GM18858 (cell line): ENCODE results near the gene KRTAP1-1.
"Not testable (repeated sequence)": the region's sequence is repeated elsewhere in the genome, so short reads cannot be mapped to it uniquely, and the experiment has no call there.

ENCODE experiments used
- ATAC-seq: cut with Tn5 transposase; IDR thresholded peaks from one replicate; pipeline ENCODE4 v1.9.1; 2021; ENCODE audit not compliant: unreplicated experiment

Gene KRTAP1-1

GRCh38 chr17:41013181-41013580 lies 28.1 kb downstream of the KRTAP1-1 start:
- ATAC-seq = no peak

GRCh38 chr17:41012326-41013120 lies 28.7 kb downstream of the KRTAP1-1 start:
- no peak for ATAC-seq

- no peak for ATAC-seq
Measured at GRCh38 chr17:41010441-41010840, 30.8 kb downstream of the KRTAP1-1 start.

DNA sequence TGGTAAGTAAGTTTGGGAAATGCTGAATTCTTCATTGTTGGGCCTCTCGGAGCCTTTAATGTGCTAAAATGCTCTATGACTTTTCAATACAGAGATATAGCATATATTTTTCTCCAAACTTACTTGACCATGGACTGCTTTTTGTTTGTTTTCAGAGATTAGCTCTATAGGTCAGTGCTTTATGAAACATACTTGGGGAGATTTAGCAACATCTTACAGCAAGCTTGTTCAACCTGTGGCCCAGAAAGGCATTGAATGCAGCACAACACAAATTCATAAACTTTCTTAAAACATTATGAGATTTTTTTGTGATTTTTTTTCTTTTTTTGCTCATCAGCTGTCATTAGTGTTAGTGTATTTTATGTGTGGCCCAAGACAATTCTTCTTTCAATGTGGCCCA lies 31.3 kb downstream of the KRTAP1-1 start:
- no peak for ATAC-seq

- ATAC-seq = no peak
Measured at GRCh38 chr17:41009301-41009760, 31.9 kb downstream of the KRTAP1-1 start.

DNA sequence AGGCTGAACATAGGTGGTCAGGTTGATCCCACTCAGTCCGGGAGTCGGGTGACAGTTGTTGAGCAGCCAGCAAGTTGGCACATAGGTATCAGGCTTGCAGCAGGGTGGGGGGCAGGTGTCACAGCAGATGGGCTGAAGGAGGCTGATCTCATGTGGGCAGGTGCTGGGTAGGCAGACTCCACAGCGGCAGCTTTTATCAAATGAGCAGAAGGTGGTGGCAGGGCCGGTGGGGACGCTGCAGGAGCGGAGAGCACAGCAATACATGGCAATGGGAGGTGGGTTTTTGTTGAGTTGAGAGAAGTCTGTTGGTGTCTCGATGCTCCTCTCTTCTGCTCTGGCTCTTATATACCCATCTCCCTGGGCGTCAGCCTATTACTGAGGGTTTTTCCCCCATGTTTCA lies 32.4 kb downstream of the KRTAP1-1 start, which contains the start of gene KRTAP3-1:
Gene KRTAP3-1, minus strand, starts transcription at position 318 of the 400 bp plus-strand sequence. Its CDS starts 54 bp downstream, at position 264.
- no peak for ATAC-seq

DNA sequence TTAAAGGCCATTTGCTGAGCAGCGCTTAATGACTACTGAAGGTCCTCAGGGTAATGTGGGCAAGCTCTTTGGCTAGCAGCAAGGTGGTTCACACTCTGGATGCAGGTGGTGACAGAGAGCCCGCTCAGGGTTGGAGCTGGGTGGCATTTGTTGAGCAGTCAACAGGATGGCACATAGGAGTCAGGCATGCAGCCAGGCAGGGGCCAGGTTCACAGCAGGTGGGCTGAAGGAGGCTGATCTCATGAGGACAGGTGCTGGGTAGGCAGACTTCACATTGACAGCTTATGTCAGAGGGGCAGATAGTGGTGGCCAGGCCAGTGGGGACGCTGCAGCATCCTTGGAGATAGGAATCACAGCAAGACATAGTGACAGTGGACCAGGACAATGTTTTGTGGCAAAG lies 36.9 kb downstream of the KRTAP1-1 start:
- no peak for ATAC-seq

- ATAC-seq = no peak
Measured at GRCh38 chr17:41003926-41004325, 37.3 kb downstream of the KRTAP1-1 start.

DNA sequence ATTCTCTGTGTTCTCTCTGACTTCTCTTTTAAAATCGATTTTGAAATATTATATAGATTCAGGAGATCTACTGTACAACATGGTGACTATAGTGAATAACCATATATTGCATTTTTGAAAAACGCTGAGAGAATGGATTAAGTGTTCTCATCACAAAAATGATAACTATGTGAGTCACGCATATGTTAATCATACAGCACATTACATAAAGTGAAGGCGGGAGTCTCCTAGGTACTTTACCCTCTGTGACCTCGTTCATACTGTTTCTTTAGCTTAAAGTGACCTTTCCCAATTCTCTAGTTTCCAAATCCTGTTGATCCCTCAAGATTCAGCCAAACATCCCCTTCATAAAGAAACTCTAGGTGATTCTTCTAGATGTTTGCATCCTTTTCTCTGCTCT lies 38.4 kb downstream of the KRTAP1-1 start:
- no peak for ATAC-seq

GRCh38 chr17:41001795-41002194 lies 39.5 kb downstream of the KRTAP1-1 start:
- no peak for ATAC-seq

- not testable (repeated sequence) for ATAC-seq
Measured at GRCh38 chr17:40999563-40999962, 41.7 kb downstream of the KRTAP1-1 start, which contains the start of gene KRTAP3-2. Gene KRTAP3-2 (minus strand): TSS chr17:40999906. CDS start chr17:40999853, 53 bp downstream.

GRCh38 chr17:40997361-40997760 lies 43.9 kb downstream of the KRTAP1-1 start:
- no peak for ATAC-seq

GRCh38 chr17:40996829-40997228 lies 44.4 kb downstream of the KRTAP1-1 start:
- ATAC-seq = no peak

DNA sequence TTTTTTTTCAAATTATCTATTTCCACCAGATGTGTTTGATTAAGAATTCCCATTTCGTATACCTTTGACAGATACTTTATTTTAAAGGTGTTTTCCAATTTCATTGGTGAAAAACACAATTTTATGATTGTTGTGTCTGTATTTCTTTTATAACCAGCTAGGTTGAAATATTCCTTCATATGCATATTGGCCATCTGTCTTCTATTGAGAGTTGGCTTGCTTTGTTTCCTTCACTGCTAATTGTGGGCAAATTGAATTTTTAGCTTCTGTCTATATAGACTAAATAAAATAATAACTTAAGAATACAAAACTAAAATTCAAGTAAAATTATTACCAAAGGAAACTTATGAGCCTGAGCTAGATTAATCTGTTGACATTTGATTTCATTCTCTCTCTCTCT lies 46.1 kb downstream of the KRTAP1-1 start:
- ATAC-seq = no peak

GRCh38 chr17:40993839-40994238 lies 47.4 kb downstream of the KRTAP1-1 start, which contains the start of gene KRTAP3-3:
Gene KRTAP3-3 (minus strand): TSS chr17:40994164. CDS start chr17:40994097, 67 bp downstream.
- no peak for ATAC-seq

- no peak for ATAC-seq
Measured at GRCh38 chr17:40993084-40993483, 48.2 kb downstream of the KRTAP1-1 start.

DNA sequence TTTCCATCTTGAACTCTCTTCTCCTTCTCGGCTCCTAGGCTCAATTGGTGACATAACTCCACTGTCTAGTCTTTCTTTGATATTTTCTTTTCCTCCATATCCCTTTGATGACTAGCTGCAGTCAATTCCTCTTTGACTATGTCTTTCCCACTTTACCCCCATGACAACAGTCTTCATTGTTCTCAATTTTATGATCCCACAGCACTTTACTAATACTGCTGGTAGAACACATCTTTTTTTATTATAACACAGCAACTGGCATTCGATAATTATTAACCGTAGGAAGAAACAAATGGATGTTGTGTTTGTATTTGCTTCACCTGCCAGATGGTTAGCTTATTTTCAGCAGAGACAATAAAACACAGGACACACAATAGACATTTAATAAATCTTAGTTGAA lies 48.6 kb downstream of the KRTAP1-1 start:
- no peak for ATAC-seq
